K562 (cell line): ENCODE measurements around the gene SYNPO2. TPM values are rescaled to one million over a fixed set of nuclear protein-coding genes. Genes with fewer than 3 reads are reported as not detected.

ENCODE experiments used
- ATAC-seq: fragments of 200-7000 bp; cut with Tn5 transposase; 3 replicates; pipeline ENCODE4 v1.9.1; 2020; ENCODE audit warnings: moderate library complexity
- BruUV-seq: library from RNA; stranded (reverse); fragments of 400-500 nt; replicated peaks from 2 replicates; lab custom pipeline; 2021; lab: Mats Ljungman, UMichigan
- CTCF ChIA-PET: fragments of 300-600 bp; formaldehyde crosslinking; extraction: SDS; loops from one replicate; lab custom pipeline; 2021; ENCODE audit warnings: low intra/inter-chr PET ratio; lab: Yijun Ruan, JAX
- POLR2A ChIA-PET: fragments of 300-600, 350-650 bp; sonication (Branson Sonifier 250); formaldehyde crosslinking; extraction: SDS; loops from one replicate; lab custom pipeline; 2021; ENCODE audit warnings: antibody characterized with exemption, inconsistent platforms; lab: Yijun Ruan, JAX
- DNase-seq, 4 experiments: peaks; one replicate each; pipeline versions ENCODE4 v3.0.0 to v3.0.0-alpha.2; 2011 to 2018; ENCODE audit warnings: low spot score in 3 of 4, mixed read lengths in 3 of 4; ENCODE audit errors: extremely low read depth in 1 of 4
- FAIRE-seq: peaks from 2 replicates; lab custom pipeline; 2011; peaks lifted over from hg19 to GRCh38; lab: Jason Lieb, UNC
- H2AFZ ChIP-seq: 2 replicates; pipeline ENCODE4 v1.6.0; 2011; ENCODE audit warnings: low read depth, low read length, control low read depth, inconsistent platforms
- H3K27ac ChIP-seq: fragments of 200-600 bp; 3 replicates; pipeline ENCODE4 v1.8.0; 2011; ENCODE audit warnings: low read depth, mild to moderate bottlenecking, control low read depth, inconsistent platforms, low read length, moderate library complexity, mixed read lengths; ENCODE audit errors: extremely low read depth
- H3K27me3 ChIP-seq, 2 experiments: fragments of 300-600 bp in 1 of 2; 2 replicates in 1 of 2; 3 replicates in 1 of 2; pipeline versions ENCODE4 v1.6.0 to v1.8.0; 2011; ENCODE audit warnings: inconsistent platforms in 2 of 2, low read length in 2 of 2, mild to moderate bottlenecking in 1 of 2, mixed read lengths in 1 of 2, moderate library complexity in 1 of 2; ENCODE audit not compliant: control insufficient read depth in 2 of 2, insufficient read depth in 2 of 2
- H3K36me3 ChIP-seq: fragments of 300-600 bp; 3 replicates; pipeline ENCODE4 v1.8.0; 2011; ENCODE audit warnings: mild to moderate bottlenecking, low read length, inconsistent platforms; ENCODE audit not compliant: control insufficient read depth, insufficient read depth
- H3K4me1 ChIP-seq, 2 experiments: fragments of 200-600 bp in 1 of 2; replicated peaks in 1 of 2; 2 replicates in 1 of 2; 3 replicates in 1 of 2; pipeline versions ENCODE4 v1.5.1 to v1.8.0; 2011; ENCODE audit warnings: inconsistent platforms in 2 of 2, low read length in 2 of 2, mild to moderate bottlenecking in 1 of 2, mixed read lengths in 1 of 2, moderate library complexity in 1 of 2; ENCODE audit not compliant: control insufficient read depth in 2 of 2, insufficient read depth in 2 of 2
- H3K4me2 ChIP-seq: 2 replicates; pipeline ENCODE4 v1.6.1; 2011; ENCODE audit warnings: low read length, control low read depth, inconsistent platforms, mixed read lengths; ENCODE audit not compliant: insufficient read depth
- H3K4me3 ChIP-seq: fragments of 200-600 bp; sonication (generic), shearing (Covaris generic); 2 replicates; pipeline ENCODE4 v1.5.1; 2016; ENCODE audit warnings: control low read depth, inconsistent platforms
- H3K79me2 ChIP-seq: fragments of 200-600 bp; 3 replicates; pipeline ENCODE4 v1.8.0; 2011; ENCODE audit warnings: low read length, inconsistent platforms; ENCODE audit not compliant: control insufficient read depth, insufficient read depth
- H3K9ac ChIP-seq, 2 experiments: 2 replicates each; pipeline versions ENCODE4 v1.6.0 to v1.6.1; 2011; ENCODE audit warnings: low read depth in 2 of 2, low read length in 2 of 2, control low read depth in 1 of 2, inconsistent platforms in 1 of 2, mild to moderate bottlenecking in 1 of 2, mixed read lengths in 1 of 2; ENCODE audit not compliant: insufficient read depth in 1 of 2
- H3K9me1 ChIP-seq: one replicate; pipeline ENCODE4 v1.6.0; 2011; ENCODE audit warnings: inconsistent platforms, mild to moderate bottlenecking, low read length, moderate library complexity; ENCODE audit not compliant: control insufficient read depth, insufficient read depth
- H3K9me3 ChIP-seq: replicated peaks from 2 replicates; pipeline ENCODE4 v1.5.1; 2011; ENCODE audit warnings: low read depth, low read length, inconsistent platforms; ENCODE audit not compliant: control insufficient read depth, insufficient read depth
- H4K20me1 ChIP-seq: replicated peaks from 2 replicates; pipeline ENCODE4 v1.6.1; 2011; ENCODE audit warnings: low read length, inconsistent platforms, mixed read lengths; ENCODE audit not compliant: control insufficient read depth, insufficient read depth
- CTCF ChIP-seq, 3 experiments: IDR thresholded peaks in 2 of 3; conservative IDR thresholded peaks in 1 of 3; 2 replicates each; pipeline ENCODE4 v1.5.1; 2011 to 2012; ENCODE audit warnings: low read length in 3 of 3, mild to moderate bottlenecking in 3 of 3, control low read depth in 2 of 3, improper control_type of control experiment in 1 of 3, inconsistent platforms in 1 of 3, low read depth in 1 of 3, mixed read lengths in 1 of 3, moderate library complexity in 1 of 3; ENCODE audit not compliant: insufficient read depth in 2 of 3
- CTCFL ChIP-seq: IDR thresholded peaks from 2 replicates; pipeline ENCODE4 v1.6.1; 2011; ENCODE audit warnings: borderline replicate concordance, low read depth, mild to moderate bottlenecking, moderate library complexity, low read length; ENCODE audit not compliant: insufficient read depth, poor library complexity, severe bottlenecking
- KLF16 ChIP-seq: IDR thresholded peaks from 2 replicates; pipeline ENCODE4 v1.6.1; 2016; ENCODE audit warnings: antibody characterized with exemption
- NBN ChIP-seq: fragments of 450-650 bp; IDR thresholded peaks from 2 replicates; pipeline ENCODE4 v1.6.1; 2016; ENCODE audit warnings: low read depth, mild to moderate bottlenecking
- RAD21 ChIP-seq, 2 experiments: fragments of 250-450 bp in 1 of 2; fragments of 450-650 bp in 1 of 2; sonication (Bioruptor Pico) in 1 of 2; formaldehyde crosslinking in 1 of 2; IDR thresholded peaks in 1 of 2; conservative IDR thresholded peaks in 1 of 2; 2 replicates each; pipeline versions ENCODE4 v1.4.0 to v1.8.0; 2020 to 2022; ENCODE audit warnings: mild to moderate bottlenecking in 2 of 2, moderate library complexity in 1 of 2
- RAD51 ChIP-seq: fragments of 450-650 bp; IDR thresholded peaks from 2 replicates; pipeline ENCODE4 v1.7.1; 2016; ENCODE audit warnings: low read depth, mild to moderate bottlenecking, borderline replicate concordance
- SMC3 ChIP-seq: conservative IDR thresholded peaks from 2 replicates; pipeline ENCODE4 v1.6.1; 2011; ENCODE audit warnings: low read depth, low read length, improper control_type of control experiment; ENCODE audit not compliant: insufficient read depth
- WGBS: fragments of 100-300 bp; shearing (Covaris generic); methylation state at CpG from one replicate; pipeline ENCODE4 v1.1.6; 2016; ENCODE audit warnings: low coverage, mixed read lengths; ENCODE audit not compliant: insufficient coverage; ENCODE audit errors: missing lambda C conversion rate; 5-methylcytosine and 5-hydroxymethylcytosine counted together
- in situ Hi-C: fragments of 300-500 bp; cut with MboI; formaldehyde crosslinking; loops from 4 replicates; pipeline ENCODE4 v1.15.0; 2018; ENCODE audit warnings: inconsistent platforms, mixed read lengths
- intact Hi-C: fragments of 100-400 bp; cut with micrococcal nuclease; formaldehyde crosslinking; loops from 2 replicates; pipeline ENCODE4 v1.14.2; 2022
- polyA plus RNA-seq, 8 experiments: library from polyadenylated mRNA; depleted of rRNA in 4 of 8; stranded (reverse) in 5 of 8; unstranded in 3 of 8; fragments of >200 nt; fragmentation: Nextera tagmentation in 2 of 8; fragmentation: Illumina TruSeq in 1 of 8; extraction: Ambion mirVana in 2 of 8; extraction: Trizol in 1 of 8; gene quantifications; 2 replicates each; pipeline versions ENCODE4 v1.2.1 to v1.2.3, GENCODE V29; 2011 to 2014; ENCODE audit warnings: inconsistent platforms in 1 of 8, missing spikeins in 1 of 8
- total RNA-seq, 7 experiments: library from RNA; depleted of rRNA in 6 of 7; stranded (reverse); fragments of >200 nt in 6 of 7; fragmentation: Illumina TruSeq in 2 of 7; extraction: Trizol in 2 of 7; gene quantifications; 2 replicates each; pipeline versions ENCODE4 v1.2.1 to v1.2.3, GENCODE V29; 2011 to 2021; ENCODE audit warnings: low replicate concordance in 1 of 7

Gene SYNPO2
- total and polyA plus RNA-seq, 9 of the 15 experiments (the other 6 are each of a cell fraction or from before 2014, with no cell fraction given): 0.03 to 0.18 TPM; not detected in 7

- H3K4me1 ChIP-seq: no peaks in the 10 kb centered on the region
- intact Hi-C loops: loop anchor here (5.0 kb wide), 1 partner anchor 173 kb away; the partner anchor contains the start of gene USP53
- CTCF ChIA-PET: interaction anchor here (0.5 to 1.1 kb wide), 2 partner anchors 247 to 1015 kb away, joined by 3 read pairs; no protein-coding TSS in a partner anchor
- FAIRE-seq (no peak), DNase-seq (peak in 1 of 4 experiments; percentile 26), ATAC-seq (peak; percentile 84)
- in situ Hi-C loops: loop anchor here (10.0 kb wide), 1 partner anchor 255 kb away; no protein-coding TSS in a partner anchor
- no peak overlapping the region for H3K9ac ChIP-seq
- no peaks in the 10 kb centered on the region for H3K9me1 ChIP-seq
- H4K20me1 ChIP-seq: no peaks in the 10 kb centered on the region
- H3K4me2 ChIP-seq: no peak overlapping the region
- no TSS peak for BruUV-seq
- TF ChIP-seq CTCFL (peak; percentile 19), NBN (no peak), SMC3 (0 out of 2 replicates have a peak, but pooled peaks have one; percentile 18), RAD51 (no peak), KLF16 (no peak), RAD21 (CRISPR knock-in tag; conservative IDR thresholded peaks at IDR 0.05 in 1 of 2, IDR thresholded peaks at IDR 0.05 in 1 of 2) (peak in 1 of 2 experiments; percentile 33; a peak in 2 of 4 replicates), CTCF (IDR thresholded peaks at IDR 0.05 in 2 of 3, conservative IDR thresholded peaks at IDR 0.05 in 1 of 3; ENCODE audit: insufficient read depth in 2 of 3, low read depth in 1 of 3, low read length in 3 of 3) (peak; percentile 35 to 38 (median 37); a peak in 3 of 6 replicates)
- TF ChIP-seq, all 486 proteins: peak for 4
- no peaks in the 10 kb centered on the region for H3K79me2 ChIP-seq
- POLR2A ChIA-PET: interaction anchor here (1.7 kb wide), 1 partner anchor 173 kb away, joined by 4 read pairs; the partner anchor contains the start of gene USP53
- no peak overlapping the region for H3K27ac ChIP-seq
- H2AFZ ChIP-seq: no peak overlapping the region
- WGBS: 3% methylated on average over 4 of the region's 4 CpGs
- H3K9me3 ChIP-seq: no peaks in the 10 kb centered on the region
- H3K4me3 ChIP-seq: no peak overlapping the region
- H3K36me3 ChIP-seq: no peaks in the 10 kb centered on the region
- H3K27me3 ChIP-seq: peaks cover 0 to under 1% of the 10 kb centered on the region in 2 experiments; a peak in 2 of 5 replicates
These were observed 151.1 kb downstream of the SYNPO2 start for GRCh38 chr4:119039779-119040178.
